Fibroblast of peridontal ligament (primary cell): ENCODE results near the gene KIAA1671.

Experiments
- DNase-seq: peaks from one replicate; pipeline ENCODE4 v3.0.0-alpha.2; 2010; ENCODE audit errors: extremely low read depth

Gene KIAA1671

DNA sequence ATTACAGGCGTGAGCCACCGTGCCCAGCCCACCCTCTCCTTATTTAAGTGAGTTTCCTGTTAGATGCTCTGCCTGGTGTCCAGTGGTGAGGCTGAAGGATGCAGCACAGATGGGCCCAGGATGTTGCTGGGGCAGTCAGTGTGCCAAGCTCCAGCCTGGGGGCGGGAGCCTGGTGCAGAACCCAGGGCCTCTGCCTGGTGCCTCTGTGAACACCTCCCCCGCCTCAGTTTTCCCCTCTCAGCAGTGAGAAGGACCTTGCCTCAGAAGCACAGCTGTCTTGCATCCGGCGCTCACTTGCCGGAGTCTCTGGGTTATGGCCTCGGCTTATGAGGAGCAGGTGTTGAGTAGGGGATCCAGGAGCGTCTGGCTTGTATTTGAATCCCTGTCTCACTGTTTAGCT is 116.2 kb downstream of the KIAA1671 start:
- DNase-seq, result no peak

GRCh38 chr22:25069426-25069757 is 116.9 kb downstream of the KIAA1671 start:
- no peak for DNase-seq

- DNase-seq, result no peak
These were observed 117.4 kb downstream of the KIAA1671 start for GRCh38 chr22:25069758-25070481.

DNA sequence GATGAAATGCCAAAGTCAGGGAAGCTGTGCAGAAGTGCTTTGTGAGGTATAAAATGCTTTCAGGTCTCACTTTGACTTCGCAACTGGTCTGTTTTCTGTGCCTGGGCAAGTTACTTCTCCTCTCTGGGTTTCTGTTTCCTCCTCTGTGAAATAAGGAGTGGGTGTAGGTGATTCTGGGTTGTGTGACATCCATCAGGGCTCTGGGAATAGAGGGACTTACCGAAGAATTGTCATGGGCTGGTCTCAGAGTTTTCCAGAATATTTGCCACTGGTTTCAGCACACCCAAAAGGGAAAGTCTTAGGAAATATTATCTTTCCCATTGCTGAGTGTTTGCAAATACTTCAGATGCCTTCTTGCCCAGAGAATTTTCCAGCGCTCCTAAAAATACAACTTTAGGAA is 118.4 kb downstream of the KIAA1671 start:
- DNase-seq, result peak; percentile 15

- no peak for DNase-seq
These were observed 119.2 kb downstream of the KIAA1671 start for GRCh38 chr22:25071720-25072119.

DNA sequence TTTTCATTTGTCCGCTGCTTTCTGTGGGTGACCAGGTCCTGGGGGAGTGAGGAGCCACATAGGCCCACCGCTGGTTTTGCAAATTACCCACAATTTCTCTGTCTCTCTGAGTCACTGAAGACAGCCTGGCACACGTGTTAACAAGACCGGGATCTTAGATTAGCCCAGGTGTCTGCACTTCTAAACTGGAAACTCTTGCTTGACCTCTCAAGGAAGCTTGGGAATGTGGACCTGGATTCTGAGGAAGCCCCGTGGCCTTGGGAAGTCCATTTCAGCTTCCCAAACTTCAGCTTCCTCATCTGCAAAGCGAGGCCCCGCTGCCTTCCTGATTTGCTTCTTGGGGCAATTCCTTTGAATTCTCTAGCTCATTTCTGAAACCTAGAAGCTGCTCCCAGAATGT is 119.9 kb downstream of the KIAA1671 start:
- no peak for DNase-seq

GRCh38 chr22:25076336-25076735 is 123.8 kb downstream of the KIAA1671 start:
- DNase-seq, result no peak

DNA sequence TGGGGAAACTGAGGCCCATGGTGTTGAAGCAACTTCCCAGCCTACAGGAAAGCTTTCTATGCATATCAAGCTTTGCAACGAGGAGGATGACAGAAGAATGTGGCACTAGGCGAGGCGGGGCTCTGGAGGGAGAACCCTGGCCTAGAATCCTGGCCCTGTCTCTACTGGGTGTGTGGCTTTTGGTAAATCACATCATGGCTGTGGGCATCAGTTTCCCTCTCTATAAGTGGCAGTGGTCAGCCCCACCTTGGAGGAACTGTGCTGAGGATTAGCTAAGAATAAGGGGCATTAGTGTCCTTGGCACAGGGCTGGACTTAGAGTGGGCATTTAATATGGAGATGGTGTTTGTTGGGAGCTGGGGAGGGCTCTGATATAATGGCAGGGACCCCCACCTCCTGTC is 124.5 kb downstream of the KIAA1671 start:
- DNase-seq, result no peak

- DNase-seq, result peak; percentile 5
These were observed 125.4 kb downstream of the KIAA1671 start for GRCh38 chr22:25077964-25078363.

GRCh38 chr22:25078591-25078990 is 126.1 kb downstream of the KIAA1671 start:
- peak; percentile 27 for DNase-seq

DNA sequence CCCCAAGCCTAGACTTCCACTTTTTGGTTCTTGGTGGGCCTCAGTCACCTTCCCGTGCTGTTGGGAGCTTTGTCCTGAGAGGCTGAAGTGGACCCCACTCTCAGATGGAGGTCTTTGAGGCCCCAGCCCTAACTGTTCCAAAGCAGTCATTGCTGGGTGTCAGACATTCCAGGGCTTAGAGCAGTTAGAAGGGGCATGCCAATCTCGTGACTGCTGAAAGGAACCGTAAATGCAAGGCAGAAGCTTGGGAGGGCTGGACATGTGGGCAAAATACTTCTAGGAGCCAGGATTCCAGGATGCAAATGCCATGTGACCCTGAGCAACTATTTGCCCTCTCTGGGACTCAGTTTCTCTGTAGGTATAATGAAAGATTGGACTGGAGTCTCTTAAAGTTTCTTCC is 128.3 kb downstream of the KIAA1671 start:
- DNase-seq, result no peak

DNA sequence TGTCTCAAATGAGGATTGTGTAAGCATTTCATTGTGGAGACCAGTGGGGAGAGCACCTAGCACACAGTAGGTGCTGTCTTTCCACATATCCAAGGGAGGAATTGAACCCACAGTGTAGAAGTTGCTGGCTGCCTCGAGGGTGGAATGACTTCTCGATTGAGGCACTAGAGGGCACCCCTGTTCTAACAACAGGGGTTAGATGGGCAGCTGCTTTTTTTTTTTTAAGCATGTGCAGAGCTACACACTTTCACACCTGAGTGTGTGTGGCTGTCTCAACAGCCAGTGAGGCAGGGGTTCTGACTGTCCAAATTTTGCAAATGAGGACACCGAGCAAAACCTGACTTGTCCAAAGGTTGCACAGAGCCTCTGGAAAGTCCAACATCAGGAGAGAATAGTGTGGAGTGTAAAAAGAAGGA is 128.9 kb downstream of the KIAA1671 start:
- no peak for DNase-seq

GRCh38 chr22:25082096-25082495 is 129.6 kb downstream of the KIAA1671 start:
- DNase-seq, result no peak

- no peak for DNase-seq
These were observed 130.7 kb downstream of the KIAA1671 start for GRCh38 chr22:25083056-25083806.

GRCh38 chr22:25083807-25084200 is 131.3 kb downstream of the KIAA1671 start:
- DNase-seq, result no peak

GRCh38 chr22:25084405-25085107 is 132.0 kb downstream of the KIAA1671 start:
- DNase-seq, result no peak

DNA sequence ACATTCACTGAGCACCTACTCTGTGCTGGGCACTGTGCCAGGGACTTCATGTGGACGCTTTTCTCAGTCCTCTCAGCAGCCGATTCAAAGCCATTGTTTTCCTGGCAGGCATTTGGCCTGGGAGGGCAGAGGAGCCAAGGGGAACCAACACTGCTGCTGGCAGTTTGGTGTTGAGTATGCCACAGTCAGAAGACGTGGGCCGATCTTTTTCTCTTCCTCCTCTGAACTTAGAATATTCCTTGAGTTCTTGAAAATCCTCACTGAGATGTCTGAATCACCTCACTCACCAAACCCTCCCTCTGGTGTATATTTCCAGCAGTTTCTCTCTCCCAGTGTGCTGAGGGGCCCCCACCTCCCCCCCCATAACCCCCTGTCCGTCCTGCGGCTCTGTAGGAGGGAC is 132.6 kb downstream of the KIAA1671 start:
- no peak for DNase-seq

DNA sequence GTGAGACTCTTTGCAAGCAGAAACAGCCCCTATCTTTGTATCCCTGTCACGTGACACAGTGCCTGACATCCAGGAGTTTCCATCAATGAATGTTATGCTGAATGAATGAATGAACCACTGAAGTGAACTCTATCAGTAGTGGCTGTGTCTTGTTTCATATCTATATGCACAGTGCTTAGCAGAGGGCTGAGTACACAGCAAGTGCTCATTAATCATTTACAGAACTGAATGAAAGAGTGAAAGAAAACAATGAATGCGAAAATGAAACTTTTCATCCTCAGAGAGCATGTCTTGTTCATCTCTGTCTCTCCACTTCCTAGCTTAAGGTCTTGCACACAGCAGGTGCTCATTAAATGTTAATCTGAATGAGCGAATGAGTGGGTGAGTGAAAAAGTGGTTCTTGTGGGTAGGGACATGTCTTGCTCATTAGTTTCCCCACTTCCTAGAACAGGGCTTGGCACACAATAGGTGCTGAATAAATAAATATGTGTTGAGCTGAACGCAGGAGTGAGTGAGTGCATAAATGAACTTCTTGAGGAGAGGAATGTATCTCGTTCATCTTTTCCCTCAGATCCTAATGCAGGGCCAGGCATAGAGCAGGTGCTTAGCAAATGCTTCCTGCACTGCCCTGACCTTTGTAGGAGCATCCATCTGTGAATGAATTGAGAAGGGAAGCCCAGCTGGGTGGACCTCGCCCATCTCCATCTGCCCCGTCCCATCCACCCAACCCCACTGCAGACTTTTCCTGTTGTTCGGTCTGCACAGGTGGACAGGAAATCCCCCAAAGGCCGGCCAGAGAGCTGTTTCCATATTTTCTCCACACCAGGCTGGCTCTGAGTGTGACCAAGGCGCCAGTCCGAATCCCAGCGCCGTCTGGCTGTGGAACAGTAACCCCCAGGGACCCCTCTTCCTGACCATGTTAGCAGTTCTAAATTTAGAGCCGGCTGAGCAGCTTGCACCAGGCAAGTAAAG is 133.7 kb downstream of the KIAA1671 start:
- DNase-seq, result no peak

GRCh38 chr22:25086902-25087282 is 134.4 kb downstream of the KIAA1671 start:
- no peak for DNase-seq

- DNase-seq, result no peak
These were observed 137.8 kb downstream of the KIAA1671 start for GRCh38 chr22:25090225-25090890.

GRCh38 chr22:25091458-25091857 is 138.9 kb downstream of the KIAA1671 start:
- no peak for DNase-seq
